ENCODE results near the gene TBX1.

DNA sequence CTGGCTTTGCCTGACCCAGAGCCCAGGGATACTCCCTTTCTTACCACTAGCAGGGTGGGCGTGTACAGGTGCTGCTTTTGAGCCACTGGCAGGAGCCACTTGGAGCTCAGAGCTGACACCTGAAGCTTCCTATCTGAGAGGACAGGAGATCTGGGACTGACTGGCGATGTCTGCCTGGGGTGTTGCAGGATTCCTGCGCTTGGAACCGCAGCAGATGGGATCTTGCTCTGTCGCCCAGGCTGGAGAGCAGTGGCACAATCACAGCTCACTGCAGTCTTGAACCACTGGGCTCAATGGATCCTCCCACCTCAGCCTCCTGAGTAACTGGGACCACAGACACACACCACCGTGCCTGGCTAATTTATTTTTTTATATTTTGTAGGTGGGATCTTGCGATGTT is 19.5 kb upstream of the TBX1 start:
- TF ChIP-seq, protein P1, sequence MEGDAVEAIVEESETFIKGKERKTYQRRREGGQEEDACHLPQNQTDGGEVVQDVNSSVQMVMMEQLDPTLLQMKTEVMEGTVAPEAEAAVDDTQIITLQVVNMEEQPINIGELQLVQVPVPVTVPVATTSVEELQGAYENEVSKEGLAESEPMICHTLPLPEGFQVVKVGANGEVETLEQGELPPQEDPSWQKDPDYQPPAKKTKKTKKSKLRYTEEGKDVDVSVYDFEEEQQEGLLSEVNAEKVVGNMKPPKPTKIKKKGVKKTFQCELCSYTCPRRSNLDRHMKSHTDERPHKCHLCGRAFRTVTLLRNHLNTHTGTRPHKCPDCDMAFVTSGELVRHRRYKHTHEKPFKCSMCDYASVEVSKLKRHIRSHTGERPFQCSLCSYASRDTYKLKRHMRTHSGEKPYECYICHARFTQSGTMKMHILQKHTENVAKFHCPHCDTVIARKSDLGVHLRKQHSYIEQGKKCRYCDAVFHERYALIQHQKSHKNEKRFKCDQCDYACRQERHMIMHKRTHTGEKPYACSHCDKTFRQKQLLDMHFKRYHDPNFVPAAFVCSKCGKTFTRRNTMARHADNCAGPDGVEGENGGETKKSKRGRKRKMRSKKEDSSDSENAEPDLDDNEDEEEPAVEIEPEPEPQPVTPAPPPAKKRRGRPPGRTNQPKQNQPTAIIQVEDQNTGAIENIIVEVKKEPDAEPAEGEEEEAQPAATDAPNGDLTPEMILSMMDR (conservative IDR thresholded peaks at IDR 0.05) = no peak
- no peak for TF ChIP-seq EZH2 (IDR thresholded peaks at IDR 0.05; ENCODE audit: low read depth)
